Activated naive CD8-positive, alpha-beta T cell treated with anti-CD3 and anti-CD28 coated beads, Interleukin-2, amount 10 ng/mL, durations not matched to agents 7 days and 5 days (primary cell): ENCODE results near the gene CD59. TPM values are rescaled to one million over a fixed set of nuclear protein-coding genes. Genes with fewer than 3 reads are reported as not detected.

Source experiments
- ATAC-seq: fragments of 150-1000 bp; cut with Tn5 transposase; one replicate; pipeline ENCODE4 v1.10.0; 2021; ENCODE audit warnings: low read depth, moderate library complexity
- POLR2A ChIA-PET: fragments of 350-600 bp; sonication (Branson Sonifier 250); formaldehyde crosslinking; loops from one replicate; lab custom pipeline; 2021; ENCODE audit warnings: antibody characterized with exemption; lab: Charles Lee
- DNase-seq: peaks from one replicate; pipeline ENCODE4 v3.0.0; 2021
- H3K27ac Mint-ChIP-seq: one replicate; pipeline ENCODE4 v1.8.0; 2022; ENCODE audit warnings: mild to moderate bottlenecking, mixed read lengths
- H3K27me3 Mint-ChIP-seq: one replicate; pipeline ENCODE4 v1.8.0; 2022; ENCODE audit warnings: mild to moderate bottlenecking, moderate library complexity, mixed read lengths
- H3K36me3 Mint-ChIP-seq: one replicate; pipeline ENCODE4 v1.8.0; 2021; ENCODE audit warnings: mild to moderate bottlenecking, mixed read lengths
- H3K4me1 Mint-ChIP-seq: one replicate; pipeline ENCODE4 v1.8.0; 2021; ENCODE audit warnings: mixed read lengths
- H3K4me3 Mint-ChIP-seq: one replicate; pipeline ENCODE4 v1.8.0; 2022; ENCODE audit warnings: mild to moderate bottlenecking, moderate library complexity, mixed read lengths
- H3K9me3 Mint-ChIP-seq: one replicate; pipeline ENCODE4 v1.8.0; 2021; ENCODE audit warnings: mixed read lengths
- total RNA-seq, 2 experiments: library from RNA; stranded (reverse); gene quantifications; one replicate each; pipeline ENCODE4 v1.2.3, GENCODE V29; 2021

CD59 gene
- total RNA-seq, 2 experiments from 2014 or later = 57.0 to 59.3 TPM

DNA sequence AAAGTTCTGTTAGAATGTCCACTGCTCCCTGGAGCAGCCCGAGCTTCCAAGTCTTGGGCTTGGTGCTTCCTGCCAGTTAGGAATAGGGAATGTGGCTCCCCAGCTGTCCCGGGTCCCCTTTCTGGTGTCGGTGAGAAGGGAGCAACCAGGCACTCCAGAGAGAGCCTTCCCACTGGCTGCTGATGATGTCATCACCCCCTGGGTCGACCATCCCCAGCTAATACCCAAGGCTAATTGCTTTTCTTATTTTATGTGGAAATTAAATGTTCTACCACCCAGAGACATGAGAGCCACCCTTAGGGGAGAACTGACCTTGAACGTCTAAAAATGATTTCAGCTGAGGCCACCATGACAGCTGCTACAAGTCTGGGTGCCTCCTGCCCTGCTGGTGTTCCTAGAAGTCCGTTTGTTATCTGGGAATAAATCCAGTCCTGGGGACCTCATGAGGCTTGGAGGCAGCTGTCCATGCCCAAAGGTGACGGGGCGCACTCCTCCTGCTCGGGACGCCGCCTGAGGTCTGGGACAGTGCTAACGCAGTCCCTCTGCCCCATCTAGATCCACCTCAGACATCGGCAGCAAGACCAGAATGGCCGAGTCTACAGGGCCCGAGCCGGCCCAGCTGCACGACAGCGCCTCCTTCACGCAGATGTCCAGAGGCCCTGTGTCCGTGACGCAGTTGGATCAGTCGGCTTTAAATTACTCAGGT lies 77.9 kb downstream of the CD59 start:
- H3K4me3 Mint-ChIP-seq = no peak overlapping the region
- no peak overlapping the region for H3K27ac Mint-ChIP-seq
- DNase-seq (no peak), ATAC-seq (no peak)
- POLR2A ChIA-PET = no interaction called here
- H3K36me3 Mint-ChIP-seq = no peaks in the 10 kb centered on the region
- peaks cover 10% of the 10 kb centered on the region for H3K27me3 Mint-ChIP-seq
- no peaks in the 10 kb centered on the region for H3K4me1 Mint-ChIP-seq
- H3K9me3 Mint-ChIP-seq = no peaks in the 10 kb centered on the region

- ATAC-seq = no peak
- no peaks in the 10 kb centered on the region for H3K4me1 Mint-ChIP-seq
- H3K4me3 Mint-ChIP-seq = no peak overlapping the region
- POLR2A ChIA-PET = no interaction called here
- DNase-seq = no peak
- H3K36me3 Mint-ChIP-seq = no peaks in the 10 kb centered on the region
- no peak overlapping the region for H3K27ac Mint-ChIP-seq
- peaks cover 10% of the 10 kb centered on the region for H3K27me3 Mint-ChIP-seq
- no peaks in the 10 kb centered on the region for H3K9me3 Mint-ChIP-seq
Observed at GRCh38 chr11:33657757-33658156, 78.5 kb downstream of the CD59 start.

DNA sequence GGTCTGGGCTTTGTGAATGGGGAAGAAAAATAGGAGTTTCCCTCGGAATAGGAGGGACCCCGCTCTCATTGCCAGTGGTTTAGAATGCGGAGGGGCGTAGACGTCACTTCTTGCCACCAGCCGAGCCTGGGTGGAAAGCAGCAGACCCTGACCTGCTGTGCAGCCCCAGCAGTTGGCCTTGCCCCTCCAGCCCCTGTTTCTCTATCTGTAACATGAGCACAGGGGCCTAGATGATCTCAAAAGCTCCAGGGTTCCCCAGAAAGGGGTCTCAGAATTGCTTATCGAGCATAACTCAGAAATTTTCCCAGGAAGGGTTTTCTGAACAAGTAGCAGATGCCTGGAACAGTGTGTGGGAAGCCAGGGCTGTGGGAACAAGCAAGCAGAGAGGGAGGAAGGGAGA lies 79.5 kb downstream of the CD59 start:
- DNase-seq = no peak
- POLR2A ChIA-PET = no interaction called here
- ATAC-seq = no peak
- Mint-ChIP-seq H3K27ac (no peak overlapping the region), H3K27me3 (peaks cover 10% of the 10 kb centered on the region), H3K9me3 (no peaks in the 10 kb centered on the region), H3K4me1 (no peaks in the 10 kb centered on the region), H3K4me3 (no peak overlapping the region), H3K36me3 (no peaks in the 10 kb centered on the region)

GRCh38 chr11:33655842-33656600 lies 80.2 kb downstream of the CD59 start:
- Mint-ChIP-seq H3K27ac (no peak overlapping the region), H3K4me3 (no peak overlapping the region), H3K27me3 (peaks cover 10% of the 10 kb centered on the region), H3K4me1 (no peaks in the 10 kb centered on the region), H3K9me3 (no peaks in the 10 kb centered on the region), H3K36me3 (no peaks in the 10 kb centered on the region)
- no peak for ATAC-seq
- DNase-seq = no peak
- POLR2A ChIA-PET = no interaction called here

DNA sequence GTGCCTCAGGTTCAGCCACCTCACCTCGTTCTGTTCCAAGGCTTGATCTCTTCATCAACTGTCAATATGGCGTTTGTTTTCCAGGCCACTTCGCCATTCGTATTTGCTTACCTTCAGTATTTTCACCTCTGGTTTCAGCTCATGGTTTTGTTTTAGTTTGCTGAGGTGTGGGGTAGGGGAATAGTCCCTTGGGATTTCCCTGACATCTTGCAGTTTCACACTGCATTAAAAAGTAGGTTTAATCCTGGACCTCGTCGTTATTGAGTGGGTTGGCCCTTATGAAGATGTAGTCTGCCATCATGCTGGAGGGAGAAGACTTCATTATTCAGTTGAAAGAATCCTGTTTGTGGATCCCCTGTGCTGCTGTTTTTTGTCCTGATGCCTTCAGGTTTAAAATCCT lies 81.6 kb downstream of the CD59 start:
- no peak overlapping the region for H3K27ac Mint-ChIP-seq
- H3K27me3 Mint-ChIP-seq = peaks cover 15% of the 10 kb centered on the region
- ATAC-seq (no peak), DNase-seq (no peak)
- H3K9me3 Mint-ChIP-seq = no peaks in the 10 kb centered on the region
- H3K4me1 Mint-ChIP-seq = no peaks in the 10 kb centered on the region
- POLR2A ChIA-PET = no interaction called here
- H3K4me3 Mint-ChIP-seq = no peak overlapping the region
- H3K36me3 Mint-ChIP-seq = no peaks in the 10 kb centered on the region

Other genes with a start within 250 kb of the CD59 start
- gene C11orf91, start 35.6 kb downstream of the CD59 start, total RNA-seq = under 1 TPM in 1 of 2 experiments, not detected in 1; 0.40 TPM
- gene FBXO3, start 38.1 kb upstream of the CD59 start, total RNA-seq = 10 to 100 TPM; 29.4 to 30.1 TPM
- under 1 TPM; 0.44 to 0.48 TPM for gene LMO2, start 155.7 kb upstream of the CD59 start, total RNA-seq